ENCODE measurements around the gene PLP1.

DNA sequence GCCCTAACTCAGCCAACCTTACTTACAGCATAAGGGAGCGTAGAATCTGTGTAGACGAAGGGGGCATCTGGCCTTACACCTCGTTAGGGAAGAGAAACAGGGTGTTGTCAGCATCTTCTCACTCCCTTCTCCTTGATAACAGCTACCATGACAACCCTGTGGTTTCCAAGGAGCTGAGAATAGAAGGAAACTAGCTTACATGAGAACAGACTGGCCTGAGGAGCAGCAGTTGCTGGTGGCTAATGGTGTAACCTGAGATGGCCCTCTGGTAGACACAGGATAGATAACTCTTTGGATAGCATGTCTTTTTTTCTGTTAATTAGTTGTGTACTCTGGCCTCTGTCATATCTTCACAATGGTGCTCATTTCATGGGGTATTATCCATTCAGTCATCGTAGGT lies 14.6 kb downstream of the PLP1 start:
- no peak for TF ChIP-seq ZNF274 (IDR thresholded peaks at IDR 0.05; ENCODE audit: low read depth, low read length)
- TF ChIP-seq YY1 (IDR thresholded peaks at IDR 0.05; ENCODE audit: insufficient read depth, insufficient read length), result no peak
- TF ChIP-seq SUZ12 (IDR thresholded peaks at IDR 0.05; ENCODE audit: extremely low read depth, insufficient read depth, insufficient read length), result no peak

Measured in NT2/D1 (cell line).